Measurements from ENCODE around the gene MORC1.

Gene MORC1

DNA sequence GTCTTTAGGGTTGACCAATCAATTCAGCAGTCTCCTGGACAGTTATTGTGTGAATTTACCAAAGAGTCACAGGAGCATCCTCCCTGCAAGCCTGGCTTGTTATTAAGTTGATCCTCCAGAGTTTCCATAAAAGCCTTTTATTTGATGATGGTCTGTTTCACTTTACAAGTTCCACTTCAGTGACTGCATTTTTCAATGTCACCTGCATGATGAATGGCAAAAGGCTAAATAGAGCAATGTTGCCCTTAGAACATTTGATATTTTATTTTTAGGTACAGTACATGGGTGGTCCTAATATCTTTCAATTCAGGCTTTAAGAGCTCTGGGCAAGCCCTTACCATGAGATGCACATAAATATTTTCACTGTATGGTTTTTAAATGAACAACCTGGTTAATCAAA lies 186.9 kb downstream of the MORC1 start:
- no peak for DNase-seq

DNA sequence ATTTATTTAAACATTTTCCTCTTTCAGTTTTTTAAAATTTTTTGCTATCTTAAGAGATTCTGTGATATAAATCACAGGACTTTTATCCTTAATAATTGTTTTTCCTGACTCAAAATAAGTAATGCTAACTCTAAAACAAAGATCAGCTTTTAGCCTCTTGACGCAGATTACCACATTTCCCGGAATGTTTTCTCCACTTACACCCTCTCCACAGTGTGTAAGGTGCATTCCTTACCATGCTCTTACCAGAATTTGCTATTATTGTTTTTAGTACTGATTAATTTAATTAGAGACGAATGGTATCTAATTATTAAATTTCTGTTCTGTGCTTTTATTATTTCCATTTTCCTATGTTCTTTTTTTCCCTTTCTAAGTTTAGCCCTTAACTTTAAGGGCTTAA lies 199.1 kb downstream of the MORC1 start:
- no peak for DNase-seq

- DNase-seq: peak; percentile 64
These were observed 202.9 kb downstream of the MORC1 start for GRCh38 chr3:108914774-108915641.

- no peak for DNase-seq
These were observed 208.1 kb downstream of the MORC1 start for GRCh38 chr3:108909799-108910198.

Data from RPMI8226 (cell line).